GM23338 (cell line): ENCODE measurements around the gene POLR2L. TPM values are rescaled to one million over a fixed set of nuclear protein-coding genes. Genes with fewer than 3 reads are reported as not detected.

Experiments
- ATAC-seq: fragments of 200-7000 bp; cut with Tn5 transposase; 3 replicates; pipeline ENCODE4 v1.9.1; 2020
- DNase-seq: peaks from one replicate; pipeline ENCODE4 v3.0.0-alpha.2; 2015; ENCODE audit warnings: low spot score
- H2AFZ ChIP-seq: fragments of 200-600 bp; sonication (generic); 2 replicates; pipeline ENCODE4 v1.8.0; 2016; ENCODE audit warnings: antibody characterized with exemption, mild to moderate bottlenecking, moderate library complexity
- H3F3A ChIP-seq: fragments of 200-600 bp; sonication (generic); replicated peaks from 2 replicates; pipeline ENCODE4 v1.8.0; 2017; ENCODE audit warnings: antibody characterized with exemption, mixed run types, low read depth
- H3K27ac ChIP-seq: fragments of 200-600 bp; sonication (generic); 2 replicates; pipeline ENCODE4 v1.6.1; 2016; ENCODE audit warnings: low read depth
- H3K27me3 ChIP-seq: fragments of 200-600 bp; sonication (generic); 2 replicates; pipeline ENCODE4 v1.8.0; 2016; ENCODE audit warnings: mild to moderate bottlenecking, mixed run types, moderate library complexity; ENCODE audit not compliant: insufficient read depth
- H3K36me3 ChIP-seq: fragments of 200-600 bp; sonication (generic); 2 replicates; pipeline ENCODE4 v1.8.0; 2016; ENCODE audit warnings: mild to moderate bottlenecking; ENCODE audit not compliant: insufficient read depth
- H3K4me1 ChIP-seq: fragments of 200-600 bp; sonication (generic); 2 replicates; pipeline ENCODE4 v1.8.0; 2016; ENCODE audit warnings: mild to moderate bottlenecking, moderate library complexity; ENCODE audit not compliant: insufficient read depth
- H3K4me2 ChIP-seq: fragments of 200-600 bp; sonication (generic); 2 replicates; pipeline ENCODE4 v1.7.1; 2017; ENCODE audit warnings: mixed run types
- H3K4me3 ChIP-seq: fragments of 200-600 bp; sonication (generic); 2 replicates; pipeline ENCODE4 v1.6.1; 2016; ENCODE audit warnings: mixed run types
- H3K79me2 ChIP-seq: fragments of 200-600 bp; sonication (generic); replicated peaks from 2 replicates; pipeline ENCODE4 v1.8.0; 2017; ENCODE audit warnings: mild to moderate bottlenecking; ENCODE audit not compliant: insufficient read depth
- H3K9me2 ChIP-seq: fragments of 200-600 bp; sonication (generic); 2 replicates; pipeline ENCODE4 v1.8.0; 2017; ENCODE audit not compliant: insufficient read depth
- H4K20me1 ChIP-seq: fragments of 200-600 bp; sonication (generic); replicated peaks from 2 replicates; pipeline ENCODE4 v1.8.0; 2017; ENCODE audit warnings: mild to moderate bottlenecking; ENCODE audit not compliant: insufficient read depth
- H3K27ac Mint-ChIP-seq: 2 replicates; pipeline ENCODE4 v1.8.0; 2020; ENCODE audit warnings: inconsistent platforms, mild to moderate bottlenecking, moderate library complexity, mixed read lengths
- H3K27me3 Mint-ChIP-seq: 3 replicates; pipeline ENCODE4 v1.8.0; 2022; ENCODE audit warnings: low read depth, mild to moderate bottlenecking, moderate library complexity, mixed read lengths, inconsistent platforms; ENCODE audit not compliant: insufficient read depth, poor library complexity
- H3K36me3 Mint-ChIP-seq: 3 replicates; pipeline ENCODE4 v1.8.0; 2021; ENCODE audit warnings: low read depth, mild to moderate bottlenecking, inconsistent platforms, moderate library complexity, mixed read lengths
- H3K4me1 Mint-ChIP-seq: 3 replicates; pipeline ENCODE4 v1.8.0; 2020; ENCODE audit warnings: mild to moderate bottlenecking, inconsistent platforms, mixed read lengths
- H3K4me3 Mint-ChIP-seq: 3 replicates; pipeline ENCODE4 v1.8.0; 2021; ENCODE audit warnings: moderate library complexity, mild to moderate bottlenecking, inconsistent platforms, mixed read lengths
- H3K9me3 Mint-ChIP-seq: 3 replicates; pipeline ENCODE4 v1.8.0; 2020; ENCODE audit warnings: moderate library complexity, mild to moderate bottlenecking, inconsistent platforms, mixed read lengths
- CREB1 ChIP-seq: fragments of 250-450 bp; sonication (Bioruptor Pico); IDR thresholded peaks from 2 replicates; pipeline ENCODE4 v1.5.0; 2020; ENCODE audit warnings: low read depth, mild to moderate bottlenecking, moderate library complexity
- EZH2 ChIP-seq: fragments of 200-600 bp; sonication (generic); IDR thresholded peaks from one replicate; pipeline ENCODE4 v1.8.0; 2017; ENCODE audit warnings: antibody characterized with exemption, mild to moderate bottlenecking, low read depth; ENCODE audit not compliant: unreplicated experiment
- EZH2phosphoT487 ChIP-seq: fragments of 200-600 bp; sonication (generic); IDR thresholded peaks from one replicate; pipeline ENCODE4 v1.8.1; 2018; ENCODE audit warnings: antibody characterized with exemption; ENCODE audit not compliant: unreplicated experiment
- JUNB ChIP-seq: IDR thresholded peaks from one replicate; pipeline ENCODE4 v1.6.1; 2016; ENCODE audit warnings: antibody characterized with exemption; ENCODE audit not compliant: unreplicated experiment
- NANOG ChIP-seq: IDR thresholded peaks from 2 replicates; pipeline ENCODE4 v1.6.1; 2016; ENCODE audit warnings: antibody characterized with exemption, borderline replicate concordance
- POLR2AphosphoS5 ChIP-seq: IDR thresholded peaks from 2 replicates; pipeline ENCODE4 v1.6.1; 2016; ENCODE audit warnings: antibody characterized with exemption, low read depth
- STAT1 ChIP-seq: IDR thresholded peaks from one replicate; pipeline ENCODE4 v1.6.1; 2016; ENCODE audit warnings: antibody characterized with exemption; ENCODE audit not compliant: unreplicated experiment
- ZNF114 ChIP-seq: fragments of 250-450 bp; sonication (Bioruptor Pico); IDR thresholded peaks from 2 replicates; pipeline ENCODE4 v1.5.0; 2020; ENCODE audit warnings: mild to moderate bottlenecking, moderate library complexity
- ZNF331 ChIP-seq: fragments of 250-450 bp; sonication (Bioruptor Pico); IDR thresholded peaks from 2 replicates; pipeline ENCODE4 v1.5.0; 2020; ENCODE audit warnings: low read depth, mild to moderate bottlenecking, moderate library complexity
- polyA plus RNA-seq: library from polyadenylated mRNA; unstranded; fragments of >200 nt; fragmentation: Nextera tagmentation; extraction: Ambion mirVana; gene quantifications from 2 replicates; pipeline ENCODE4 v1.2.1, GENCODE V29; 2016
- total RNA-seq: library from RNA; depleted of rRNA; stranded (reverse); fragments of >200 nt; shearing (Covaris generic); gene quantifications from 2 replicates; pipeline ENCODE4 v1.2.3, GENCODE V29; 2014
- TF ChIP-seq, protein P1 (sequence below): fragments of 250-450 bp; sonication (Bioruptor Pico); IDR thresholded peaks from 2 replicates; pipeline ENCODE4 v1.5.0; 2020; ENCODE audit warnings: mild to moderate bottlenecking, moderate library complexity
- TF ChIP-seq, protein P2 (sequence below): IDR thresholded peaks from one replicate; pipeline ENCODE4 v1.6.1; 2018; ENCODE audit warnings: antibody characterized with exemption; ENCODE audit not compliant: unreplicated experiment
- TF ChIP-seq, protein P3 (sequence below), 2 experiments: fragments of 200-600 bp in 1 of 2; sonication (generic) in 1 of 2; conservative IDR thresholded peaks; 2 replicates each; pipeline versions ENCODE4 v1.5.1 to v1.6.1; 2016 to 2017; ENCODE audit warnings: antibody characterized with exemption in 2 of 2, low read depth in 2 of 2, mild to moderate bottlenecking in 2 of 2, moderate library complexity in 1 of 2
- TF ChIP-seq, protein P4 (sequence below): IDR thresholded peaks from 2 replicates; pipeline ENCODE4 v1.6.1; 2016; ENCODE audit warnings: antibody characterized with exemption

POLR2L gene
- total and polyA plus RNA-seq, 2 experiments from 2014 or later: 32.2 to 369 TPM

DNA sequence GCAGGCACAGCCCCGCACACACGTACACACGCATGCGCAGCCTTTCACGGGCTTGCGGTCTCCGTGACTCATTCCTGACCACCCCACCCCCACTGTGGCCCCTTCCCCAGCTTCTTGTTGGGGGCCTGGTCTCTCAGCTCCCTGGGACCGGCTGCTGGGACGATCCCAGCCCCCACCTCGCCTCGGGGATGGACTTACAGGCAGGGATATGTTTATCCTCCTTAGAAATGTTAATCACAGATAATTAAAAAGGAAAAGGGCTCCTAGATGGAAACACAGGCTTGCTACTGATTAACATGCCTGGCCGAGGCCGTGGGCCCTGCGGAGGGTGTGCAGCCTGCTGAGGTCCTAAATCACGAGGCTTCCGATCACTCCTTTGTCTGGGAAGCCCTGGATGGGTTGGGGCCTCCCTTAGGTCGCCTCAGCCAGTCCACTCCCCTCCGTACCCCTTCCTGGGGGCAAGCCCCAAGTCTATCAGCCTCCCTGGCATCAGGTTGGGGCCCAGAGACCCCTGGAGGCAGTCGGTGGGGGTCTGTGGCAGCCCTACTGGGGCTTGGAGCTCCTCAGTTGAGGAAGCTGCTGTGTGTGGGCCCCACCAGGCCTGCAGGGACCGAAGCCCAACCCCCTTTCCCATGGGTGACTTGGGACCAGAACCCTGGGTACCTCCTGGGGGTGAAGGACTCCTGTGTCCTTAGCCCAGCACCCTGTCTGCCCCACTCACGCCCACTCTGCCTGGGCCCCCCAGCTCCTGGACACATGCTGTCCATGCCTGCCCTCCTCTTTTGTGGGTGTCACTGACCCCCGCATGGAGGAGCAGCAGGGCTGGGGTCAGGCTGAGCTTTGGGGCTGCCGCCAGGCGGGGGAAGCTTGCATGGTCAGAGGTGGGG lies 20.9 kb upstream of the POLR2L start:
- no peak for DNase-seq

More for the DNA sequence above, 20.9 kb upstream of the POLR2L start:
- H3K27me3 ChIP-seq: no peaks in the 10 kb centered on the region
- Mint-ChIP-seq H3K9me3 (no peaks in the 10 kb centered on the region; the same call in 2 of the 3 replicates), H3K27me3 (peaks cover 36% of the 10 kb centered on the region), H3K4me1 (peaks cover 23% of the 10 kb centered on the region), H3K4me3 (peak overlapping the region; percentile 50), H3K27ac (peak overlapping the region; percentile 59; the same call in 1 of the 2 replicates), H3K36me3 (peaks cover 3% of the 10 kb centered on the region; the same call in 1 of the 3 replicates)
- peak overlapping the region; percentile 71 for H3K4me2 ChIP-seq
- TF ChIP-seq CREB1 (CRISPR knock-in tag): no peak
- no peak for TF ChIP-seq ZNF331 (CRISPR knock-in tag)
- TF ChIP-seq ZNF114 (CRISPR knock-in tag): no peak
- TF ChIP-seq STAT1: no peak
- TF ChIP-seq, protein P1, sequence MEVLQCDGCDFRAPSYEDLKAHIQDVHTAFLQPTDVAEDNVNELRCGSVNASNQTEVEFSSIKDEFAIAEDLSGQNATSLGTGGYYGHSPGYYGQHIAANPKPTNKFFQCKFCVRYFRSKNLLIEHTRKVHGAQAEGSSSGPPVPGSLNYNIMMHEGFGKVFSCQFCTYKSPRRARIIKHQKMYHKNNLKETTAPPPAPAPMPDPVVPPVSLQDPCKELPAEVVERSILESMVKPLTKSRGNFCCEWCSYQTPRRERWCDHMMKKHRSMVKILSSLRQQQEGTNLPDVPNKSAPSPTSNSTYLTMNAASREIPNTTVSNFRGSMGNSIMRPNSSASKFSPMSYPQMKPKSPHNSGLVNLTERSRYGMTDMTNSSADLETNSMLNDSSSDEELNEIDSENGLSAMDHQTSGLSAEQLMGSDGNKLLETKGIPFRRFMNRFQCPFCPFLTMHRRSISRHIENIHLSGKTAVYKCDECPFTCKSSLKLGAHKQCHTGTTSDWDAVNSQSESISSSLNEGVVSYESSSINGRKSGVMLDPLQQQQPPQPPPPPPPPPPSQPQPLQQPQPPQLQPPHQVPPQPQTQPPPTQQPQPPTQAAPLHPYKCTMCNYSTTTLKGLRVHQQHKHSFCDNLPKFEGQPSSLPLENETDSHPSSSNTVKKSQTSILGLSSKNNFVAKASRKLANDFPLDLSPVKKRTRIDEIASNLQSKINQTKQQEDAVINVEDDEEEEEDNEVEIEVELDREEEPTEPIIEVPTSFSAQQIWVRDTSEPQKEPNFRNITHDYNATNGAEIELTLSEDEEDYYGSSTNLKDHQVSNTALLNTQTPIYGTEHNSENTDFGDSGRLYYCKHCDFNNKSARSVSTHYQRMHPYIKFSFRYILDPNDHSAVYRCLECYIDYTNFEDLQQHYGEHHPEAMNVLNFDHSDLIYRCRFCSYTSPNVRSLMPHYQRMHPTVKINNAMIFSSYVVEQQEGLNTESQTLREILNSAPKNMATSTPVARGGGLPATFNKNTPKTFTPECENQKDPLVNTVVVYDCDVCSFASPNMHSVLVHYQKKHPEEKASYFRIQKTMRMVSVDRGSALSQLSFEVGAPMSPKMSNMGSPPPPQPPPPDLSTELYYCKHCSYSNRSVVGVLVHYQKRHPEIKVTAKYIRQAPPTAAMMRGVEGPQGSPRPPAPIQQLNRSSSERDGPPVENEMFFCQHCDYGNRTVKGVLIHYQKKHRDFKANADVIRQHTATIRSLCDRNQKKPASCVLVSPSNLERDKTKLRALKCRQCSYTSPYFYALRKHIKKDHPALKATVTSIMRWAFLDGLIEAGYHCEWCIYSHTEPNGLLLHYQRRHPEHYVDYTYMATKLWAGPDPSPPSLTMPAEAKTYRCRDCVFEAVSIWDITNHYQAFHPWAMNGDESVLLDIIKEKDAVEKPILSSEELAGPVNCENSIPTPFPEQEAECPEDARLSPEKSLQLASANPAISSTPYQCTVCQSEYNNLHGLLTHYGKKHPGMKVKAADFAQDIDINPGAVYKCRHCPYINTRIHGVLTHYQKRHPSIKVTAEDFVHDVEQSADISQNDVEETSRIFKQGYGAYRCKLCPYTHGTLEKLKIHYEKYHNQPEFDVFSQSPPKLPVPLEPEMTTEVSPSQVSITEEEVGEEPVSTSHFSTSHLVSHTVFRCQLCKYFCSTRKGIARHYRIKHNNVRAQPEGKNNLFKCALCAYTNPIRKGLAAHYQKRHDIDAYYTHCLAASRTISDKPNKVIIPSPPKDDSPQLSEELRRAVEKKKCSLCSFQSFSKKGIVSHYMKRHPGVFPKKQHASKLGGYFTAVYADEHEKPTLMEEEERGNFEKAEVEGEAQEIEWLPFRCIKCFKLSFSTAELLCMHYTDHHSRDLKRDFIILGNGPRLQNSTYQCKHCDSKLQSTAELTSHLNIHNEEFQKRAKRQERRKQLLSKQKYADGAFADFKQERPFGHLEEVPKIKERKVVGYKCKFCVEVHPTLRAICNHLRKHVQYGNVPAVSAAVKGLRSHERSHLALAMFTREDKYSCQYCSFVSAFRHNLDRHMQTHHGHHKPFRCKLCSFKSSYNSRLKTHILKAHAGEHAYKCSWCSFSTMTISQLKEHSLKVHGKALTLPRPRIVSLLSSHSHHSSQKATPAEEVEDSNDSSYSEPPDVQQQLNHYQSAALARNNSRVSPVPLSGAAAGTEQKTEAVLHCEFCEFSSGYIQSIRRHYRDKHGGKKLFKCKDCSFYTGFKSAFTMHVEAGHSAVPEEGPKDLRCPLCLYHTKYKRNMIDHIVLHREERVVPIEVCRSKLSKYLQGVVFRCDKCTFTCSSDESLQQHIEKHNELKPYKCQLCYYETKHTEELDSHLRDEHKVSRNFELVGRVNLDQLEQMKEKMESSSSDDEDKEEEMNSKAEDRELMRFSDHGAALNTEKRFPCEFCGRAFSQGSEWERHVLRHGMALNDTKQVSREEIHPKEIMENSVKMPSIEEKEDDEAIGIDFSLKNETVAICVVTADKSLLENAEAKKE: no peak
- TF ChIP-seq EZH2phosphoT487: no peak
- TF ChIP-seq, protein P2, sequence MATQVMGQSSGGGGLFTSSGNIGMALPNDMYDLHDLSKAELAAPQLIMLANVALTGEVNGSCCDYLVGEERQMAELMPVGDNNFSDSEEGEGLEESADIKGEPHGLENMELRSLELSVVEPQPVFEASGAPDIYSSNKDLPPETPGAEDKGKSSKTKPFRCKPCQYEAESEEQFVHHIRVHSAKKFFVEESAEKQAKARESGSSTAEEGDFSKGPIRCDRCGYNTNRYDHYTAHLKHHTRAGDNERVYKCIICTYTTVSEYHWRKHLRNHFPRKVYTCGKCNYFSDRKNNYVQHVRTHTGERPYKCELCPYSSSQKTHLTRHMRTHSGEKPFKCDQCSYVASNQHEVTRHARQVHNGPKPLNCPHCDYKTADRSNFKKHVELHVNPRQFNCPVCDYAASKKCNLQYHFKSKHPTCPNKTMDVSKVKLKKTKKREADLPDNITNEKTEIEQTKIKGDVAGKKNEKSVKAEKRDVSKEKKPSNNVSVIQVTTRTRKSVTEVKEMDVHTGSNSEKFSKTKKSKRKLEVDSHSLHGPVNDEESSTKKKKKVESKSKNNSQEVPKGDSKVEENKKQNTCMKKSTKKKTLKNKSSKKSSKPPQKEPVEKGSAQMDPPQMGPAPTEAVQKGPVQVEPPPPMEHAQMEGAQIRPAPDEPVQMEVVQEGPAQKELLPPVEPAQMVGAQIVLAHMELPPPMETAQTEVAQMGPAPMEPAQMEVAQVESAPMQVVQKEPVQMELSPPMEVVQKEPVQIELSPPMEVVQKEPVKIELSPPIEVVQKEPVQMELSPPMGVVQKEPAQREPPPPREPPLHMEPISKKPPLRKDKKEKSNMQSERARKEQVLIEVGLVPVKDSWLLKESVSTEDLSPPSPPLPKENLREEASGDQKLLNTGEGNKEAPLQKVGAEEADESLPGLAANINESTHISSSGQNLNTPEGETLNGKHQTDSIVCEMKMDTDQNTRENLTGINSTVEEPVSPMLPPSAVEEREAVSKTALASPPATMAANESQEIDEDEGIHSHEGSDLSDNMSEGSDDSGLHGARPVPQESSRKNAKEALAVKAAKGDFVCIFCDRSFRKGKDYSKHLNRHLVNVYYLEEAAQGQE: no peak
- TF ChIP-seq, protein P3, sequence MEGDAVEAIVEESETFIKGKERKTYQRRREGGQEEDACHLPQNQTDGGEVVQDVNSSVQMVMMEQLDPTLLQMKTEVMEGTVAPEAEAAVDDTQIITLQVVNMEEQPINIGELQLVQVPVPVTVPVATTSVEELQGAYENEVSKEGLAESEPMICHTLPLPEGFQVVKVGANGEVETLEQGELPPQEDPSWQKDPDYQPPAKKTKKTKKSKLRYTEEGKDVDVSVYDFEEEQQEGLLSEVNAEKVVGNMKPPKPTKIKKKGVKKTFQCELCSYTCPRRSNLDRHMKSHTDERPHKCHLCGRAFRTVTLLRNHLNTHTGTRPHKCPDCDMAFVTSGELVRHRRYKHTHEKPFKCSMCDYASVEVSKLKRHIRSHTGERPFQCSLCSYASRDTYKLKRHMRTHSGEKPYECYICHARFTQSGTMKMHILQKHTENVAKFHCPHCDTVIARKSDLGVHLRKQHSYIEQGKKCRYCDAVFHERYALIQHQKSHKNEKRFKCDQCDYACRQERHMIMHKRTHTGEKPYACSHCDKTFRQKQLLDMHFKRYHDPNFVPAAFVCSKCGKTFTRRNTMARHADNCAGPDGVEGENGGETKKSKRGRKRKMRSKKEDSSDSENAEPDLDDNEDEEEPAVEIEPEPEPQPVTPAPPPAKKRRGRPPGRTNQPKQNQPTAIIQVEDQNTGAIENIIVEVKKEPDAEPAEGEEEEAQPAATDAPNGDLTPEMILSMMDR (conservative IDR thresholded peaks at IDR 0.05; ENCODE audit: low read depth in 2 of 2): no peak
- TF ChIP-seq, protein P4, sequence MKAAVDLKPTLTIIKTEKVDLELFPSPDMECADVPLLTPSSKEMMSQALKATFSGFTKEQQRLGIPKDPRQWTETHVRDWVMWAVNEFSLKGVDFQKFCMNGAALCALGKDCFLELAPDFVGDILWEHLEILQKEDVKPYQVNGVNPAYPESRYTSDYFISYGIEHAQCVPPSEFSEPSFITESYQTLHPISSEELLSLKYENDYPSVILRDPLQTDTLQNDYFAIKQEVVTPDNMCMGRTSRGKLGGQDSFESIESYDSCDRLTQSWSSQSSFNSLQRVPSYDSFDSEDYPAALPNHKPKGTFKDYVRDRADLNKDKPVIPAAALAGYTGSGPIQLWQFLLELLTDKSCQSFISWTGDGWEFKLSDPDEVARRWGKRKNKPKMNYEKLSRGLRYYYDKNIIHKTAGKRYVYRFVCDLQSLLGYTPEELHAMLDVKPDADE: no peak
- no peak for TF ChIP-seq JUNB
- no peak for TF ChIP-seq EZH2
- TF ChIP-seq NANOG: no peak
- TF ChIP-seq POLR2AphosphoS5: no peak; the same call in 1 of the 2 replicates
- H3K9me2 ChIP-seq: no peaks in the 10 kb centered on the region
- H3F3A ChIP-seq: peaks cover 23% of the 10 kb centered on the region
- peak; percentile 15 for ATAC-seq
- H3K27ac ChIP-seq: peak overlapping the region; percentile 45; the same call in 1 of the 2 replicates
- no peaks in the 10 kb centered on the region for H3K79me2 ChIP-seq
- no peak overlapping the region for H2AFZ ChIP-seq
- H4K20me1 ChIP-seq: peaks cover 39% of the 10 kb centered on the region
- peak overlapping the region; percentile 34; the same call in 1 of the 2 replicates for H3K4me3 ChIP-seq
- H3K4me1 ChIP-seq: peaks cover 14% of the 10 kb centered on the region; the same call in 1 of the 2 replicates
- no peaks in the 10 kb centered on the region for H3K36me3 ChIP-seq
